ENCODE data around the gene MACROD2. TPM values are rescaled to one million over a fixed set of nuclear protein-coding genes. Genes with fewer than 3 reads are reported as not detected.

The MACROD2 gene
- total and polyA plus RNA-seq, 2 donors (not counting 1 experiment from before 2014, with no cell fraction given): 5.3 to 6.7 TPM

- no peak overlapping the region for H2AFZ ChIP-seq (ENCODE audit: insufficient read depth, low read depth, low read length, poor library complexity, severe bottlenecking)
- no peak for DNase-seq
- ATAC-seq (ENCODE audit: low read depth): no peak
- H4K20me1 ChIP-seq (ENCODE audit: control insufficient read depth, insufficient read depth, low read length, poor library complexity, severe bottlenecking): no peaks in the 10 kb centered on the region
- no peaks in the 10 kb centered on the region for H3K9me3 ChIP-seq (ENCODE audit: control extremely low read depth in 1 of 3, control insufficient read depth in 2 of 3, insufficient read depth in 1 of 3, low read length in 2 of 3)
- no peaks in the 10 kb centered on the region for H3K79me2 ChIP-seq (ENCODE audit: control insufficient read depth, insufficient read depth, low read length)
- H3K4me3 ChIP-seq (ENCODE audit: control extremely low read depth in 1 of 5, extremely low read depth in 1 of 5, insufficient read depth in 1 of 5, low read depth in 2 of 5, low read length in 4 of 5): no peak overlapping the region
- Mint-ChIP-seq H3K27ac (no peak overlapping the region), H3K27me3 (peaks cover 3% of the 10 kb centered on the region), H3K4me3 (no peak overlapping the region), H3K4me1 (no peaks in the 10 kb centered on the region), H3K9me3 (ENCODE audit: insufficient read depth) (no peaks in the 10 kb centered on the region)
- H3K36me3 ChIP-seq (replicated peaks in 1 of 2; ENCODE audit: control extremely low read depth in 1 of 2, control insufficient read depth in 1 of 2, extremely low read depth in 1 of 2, insufficient read depth in 2 of 2, low read length in 1 of 2): no peaks in the 10 kb centered on the region
- 60% methylated on average over 2 of the region's 5 CpGs for WGBS (ENCODE audit: insufficient coverage)
- no peak overlapping the region for H3K27ac ChIP-seq (ENCODE audit: low read length in 2 of 2)
- ChIA-PET CTCF (no interaction called here), POLR2A (no interaction called here)
- no peaks in the 10 kb centered on the region for H3K4me1 ChIP-seq (ENCODE audit: control insufficient read depth in 2 of 2, insufficient read depth in 2 of 2, low read length in 2 of 2)
- TF ChIP-seq, protein P1, sequence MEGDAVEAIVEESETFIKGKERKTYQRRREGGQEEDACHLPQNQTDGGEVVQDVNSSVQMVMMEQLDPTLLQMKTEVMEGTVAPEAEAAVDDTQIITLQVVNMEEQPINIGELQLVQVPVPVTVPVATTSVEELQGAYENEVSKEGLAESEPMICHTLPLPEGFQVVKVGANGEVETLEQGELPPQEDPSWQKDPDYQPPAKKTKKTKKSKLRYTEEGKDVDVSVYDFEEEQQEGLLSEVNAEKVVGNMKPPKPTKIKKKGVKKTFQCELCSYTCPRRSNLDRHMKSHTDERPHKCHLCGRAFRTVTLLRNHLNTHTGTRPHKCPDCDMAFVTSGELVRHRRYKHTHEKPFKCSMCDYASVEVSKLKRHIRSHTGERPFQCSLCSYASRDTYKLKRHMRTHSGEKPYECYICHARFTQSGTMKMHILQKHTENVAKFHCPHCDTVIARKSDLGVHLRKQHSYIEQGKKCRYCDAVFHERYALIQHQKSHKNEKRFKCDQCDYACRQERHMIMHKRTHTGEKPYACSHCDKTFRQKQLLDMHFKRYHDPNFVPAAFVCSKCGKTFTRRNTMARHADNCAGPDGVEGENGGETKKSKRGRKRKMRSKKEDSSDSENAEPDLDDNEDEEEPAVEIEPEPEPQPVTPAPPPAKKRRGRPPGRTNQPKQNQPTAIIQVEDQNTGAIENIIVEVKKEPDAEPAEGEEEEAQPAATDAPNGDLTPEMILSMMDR (IDR thresholded peaks at IDR 0.05): no peak
- no peak for TF ChIP-seq EZH2 (IDR thresholded peaks at IDR 0.05; ENCODE audit: borderline replicate concordance, insufficient read depth, low read depth, low read length, poor library complexity, severe bottlenecking)
- no peaks in the 10 kb centered on the region for H3K27me3 ChIP-seq (replicated peaks in 1 of 4; ENCODE audit: control extremely low read depth in 1 of 4, control insufficient read depth in 3 of 4, insufficient read depth in 4 of 4, low read length in 3 of 4)
- intact Hi-C loops (cut with micrococcal nuclease): no loop called here
- no peak overlapping the region for H3K9ac ChIP-seq (ENCODE audit: low read length)
- H3K4me2 ChIP-seq (replicated peaks; ENCODE audit: low read depth, low read length, poor library complexity, severe bottlenecking): no peak overlapping the region
Observed at GRCh38 chr20:14706555-14706954, 711.2 kb downstream of the MACROD2 start.

DNA sequence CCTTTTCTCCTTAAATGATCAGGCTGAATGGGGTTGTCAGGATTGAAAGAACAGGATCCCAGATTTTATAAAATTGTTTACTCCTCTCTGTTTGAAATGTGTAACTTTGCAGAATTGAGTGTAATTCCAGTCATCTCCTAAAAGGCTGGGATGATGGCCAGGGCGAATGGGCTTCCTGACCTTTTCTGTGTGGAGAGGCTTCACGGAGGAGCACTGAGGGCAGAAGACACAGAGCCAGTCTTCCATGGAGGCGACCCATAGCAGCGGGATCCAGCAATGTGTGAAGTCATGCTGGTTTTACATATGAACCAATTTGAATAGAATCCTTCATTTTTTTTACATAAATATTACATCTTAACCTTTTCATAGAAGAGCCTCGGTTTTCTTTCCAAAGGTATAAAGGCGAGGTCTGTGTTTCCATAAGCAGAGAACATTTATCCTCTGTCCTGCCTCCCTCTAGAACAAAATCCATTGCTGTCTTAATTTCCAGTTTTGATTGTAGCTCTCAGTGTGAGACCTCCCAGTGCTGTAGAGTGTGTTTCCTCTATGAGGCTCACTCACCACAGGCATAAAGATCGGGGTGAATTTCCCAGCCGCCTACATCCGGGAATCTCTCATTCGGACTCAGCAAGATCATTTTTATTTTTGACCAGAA lies 711.8 kb downstream of the MACROD2 start:
- H3K79me2 ChIP-seq (ENCODE audit: control insufficient read depth, insufficient read depth, low read length): no peaks in the 10 kb centered on the region
- no peak overlapping the region for H3K27ac ChIP-seq (ENCODE audit: low read length in 2 of 2)
- H2AFZ ChIP-seq (ENCODE audit: insufficient read depth, low read depth, low read length, poor library complexity, severe bottlenecking): no peak overlapping the region
- no peaks in the 10 kb centered on the region for H3K4me1 ChIP-seq (ENCODE audit: control insufficient read depth in 2 of 2, insufficient read depth in 2 of 2, low read length in 2 of 2)
- H3K9ac ChIP-seq (ENCODE audit: low read length): no peak overlapping the region
- no peaks in the 10 kb centered on the region for H3K9me3 ChIP-seq (ENCODE audit: control extremely low read depth in 1 of 3, control insufficient read depth in 2 of 3, insufficient read depth in 1 of 3, low read length in 2 of 3)
- H3K4me2 ChIP-seq (replicated peaks; ENCODE audit: low read depth, low read length, poor library complexity, severe bottlenecking): no peak overlapping the region
- H3K4me3 ChIP-seq (ENCODE audit: control extremely low read depth in 1 of 5, extremely low read depth in 1 of 5, insufficient read depth in 1 of 5, low read depth in 2 of 5, low read length in 4 of 5): no peak overlapping the region
- Mint-ChIP-seq H3K27ac (no peak overlapping the region), H3K4me3 (no peak overlapping the region), H3K4me1 (no peaks in the 10 kb centered on the region), H3K9me3 (ENCODE audit: insufficient read depth) (no peaks in the 10 kb centered on the region), H3K27me3 (peaks cover 3% of the 10 kb centered on the region)
- no peaks in the 10 kb centered on the region for H3K27me3 ChIP-seq (replicated peaks in 1 of 4; ENCODE audit: control extremely low read depth in 1 of 4, control insufficient read depth in 3 of 4, insufficient read depth in 4 of 4, low read length in 3 of 4)
- H4K20me1 ChIP-seq (ENCODE audit: control insufficient read depth, insufficient read depth, low read length, poor library complexity, severe bottlenecking): no peaks in the 10 kb centered on the region
- H3K36me3 ChIP-seq (replicated peaks in 1 of 2; ENCODE audit: control extremely low read depth in 1 of 2, control insufficient read depth in 1 of 2, extremely low read depth in 1 of 2, insufficient read depth in 2 of 2, low read length in 1 of 2): no peaks in the 10 kb centered on the region
- no peak for TF ChIP-seq EZH2 (IDR thresholded peaks at IDR 0.05; ENCODE audit: borderline replicate concordance, insufficient read depth, low read depth, low read length, poor library complexity, severe bottlenecking)
- TF ChIP-seq, protein P1 (IDR thresholded peaks at IDR 0.05): no peak
- intact Hi-C loops (cut with micrococcal nuclease): no loop called here
- 83% methylated on average over 2 of the region's 10 CpGs for WGBS (ENCODE audit: insufficient coverage)
- no peak for ATAC-seq (ENCODE audit: low read depth)
- DNase-seq: no peak
- POLR2A ChIA-PET: no interaction called here
- CTCF ChIA-PET: no interaction called here
